WI38 (cell line): ENCODE data around the gene ZNF208.

Source experiments
- H3K4me3 ChIP-seq: 2 replicates; pipeline ENCODE4 v1.5.1; 2011; ENCODE audit warnings: low read depth, mild to moderate bottlenecking, control low read depth, low read length
- TF ChIP-seq, protein P1 (sequence below): IDR thresholded peaks from 2 replicates; pipeline ENCODE4 v1.5.1; 2012; ENCODE audit warnings: low read depth, mild to moderate bottlenecking, control low read depth, low read length

The ZNF208 gene

DNA sequence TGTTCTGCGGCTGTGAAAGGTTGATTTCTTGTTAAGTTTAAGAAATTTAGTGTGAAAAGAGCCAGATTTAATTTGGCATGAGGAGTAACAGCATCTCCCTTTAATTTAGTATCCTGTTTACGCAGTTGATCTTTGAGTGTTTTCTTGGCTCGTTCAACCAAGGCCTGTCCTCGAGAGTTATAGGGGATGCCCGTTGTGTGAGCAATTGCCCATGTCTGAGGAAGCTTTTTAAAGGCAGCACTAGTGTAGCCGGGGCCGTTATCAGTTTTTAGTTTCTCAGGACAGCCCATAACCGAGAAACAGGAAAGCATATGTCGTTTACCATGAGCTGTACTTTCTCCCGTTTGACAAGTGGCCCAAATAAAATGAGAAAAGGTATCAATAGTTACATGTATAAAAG is 127.2 kb downstream of the ZNF208 start:
- TF ChIP-seq, protein P1, sequence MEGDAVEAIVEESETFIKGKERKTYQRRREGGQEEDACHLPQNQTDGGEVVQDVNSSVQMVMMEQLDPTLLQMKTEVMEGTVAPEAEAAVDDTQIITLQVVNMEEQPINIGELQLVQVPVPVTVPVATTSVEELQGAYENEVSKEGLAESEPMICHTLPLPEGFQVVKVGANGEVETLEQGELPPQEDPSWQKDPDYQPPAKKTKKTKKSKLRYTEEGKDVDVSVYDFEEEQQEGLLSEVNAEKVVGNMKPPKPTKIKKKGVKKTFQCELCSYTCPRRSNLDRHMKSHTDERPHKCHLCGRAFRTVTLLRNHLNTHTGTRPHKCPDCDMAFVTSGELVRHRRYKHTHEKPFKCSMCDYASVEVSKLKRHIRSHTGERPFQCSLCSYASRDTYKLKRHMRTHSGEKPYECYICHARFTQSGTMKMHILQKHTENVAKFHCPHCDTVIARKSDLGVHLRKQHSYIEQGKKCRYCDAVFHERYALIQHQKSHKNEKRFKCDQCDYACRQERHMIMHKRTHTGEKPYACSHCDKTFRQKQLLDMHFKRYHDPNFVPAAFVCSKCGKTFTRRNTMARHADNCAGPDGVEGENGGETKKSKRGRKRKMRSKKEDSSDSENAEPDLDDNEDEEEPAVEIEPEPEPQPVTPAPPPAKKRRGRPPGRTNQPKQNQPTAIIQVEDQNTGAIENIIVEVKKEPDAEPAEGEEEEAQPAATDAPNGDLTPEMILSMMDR, result no peak

More for the DNA sequence above, 127.2 kb downstream of the ZNF208 start:
- no peak overlapping the region for H3K4me3 ChIP-seq
